ENCODE results near the gene MAST2. TPM values are rescaled to one million over a fixed set of nuclear protein-coding genes. Genes with fewer than 3 reads are reported as not detected.
A peak's percentile ranks its signal among the peaks of the same experiment; 100 is the strongest.

MAST2 gene
- total RNA-seq, 1 experiment from 2014 or later = 38.4 TPM

- BruUV-seq (replicated peaks) = no TSS peak
- POLR2A ChIA-PET (ENCODE audit: low non-redundant PET) = interaction anchor here (0.6 kb wide), 1 partner anchor 286 kb away, joined by 13 read pairs; no protein-coding TSS in a partner anchor
- Histone ChIP-seq H3K36me3 (ENCODE audit: insufficient read depth, low read length, poor library complexity, severe bottlenecking) (no peaks in the 10 kb centered on the region), H3K27ac (ENCODE audit: low read depth, low read length, poor library complexity, severe bottlenecking) (no peak overlapping the region), H3K27me3 (replicated peaks; ENCODE audit: insufficient read depth, low read depth, low read length, poor library complexity) (no peaks in the 10 kb centered on the region), H3K4me1 (ENCODE audit: insufficient read depth, low read length, poor library complexity, severe bottlenecking) (peaks cover 7% of the 10 kb centered on the region), H3K9me3 (ENCODE audit: low read depth, low read length, poor library complexity, severe bottlenecking) (no peaks in the 10 kb centered on the region), H3K4me3 (ENCODE audit: low read depth, low read length, poor library complexity, severe bottlenecking) (no peak overlapping the region)
- TF ChIP-seq CTCF (conservative IDR thresholded peaks at IDR 0.05; ENCODE audit: low read depth, low read length) (no peak), EZH2 (IDR thresholded peaks at IDR 0.05; ENCODE audit: borderline replicate concordance, low read depth, low read length, poor library complexity, severe bottlenecking) (no peak)
- intact Hi-C loops (cut with micrococcal nuclease; ENCODE audit: unreplicated experiment) = no loop called here
- CTCF ChIA-PET = no interaction called here
- DNase-seq (ENCODE audit: low spot score) = peak; percentile 41
Measured at GRCh38 chr1:45876000-45876617, 72.7 kb downstream of the MAST2 start.

GRCh38 chr1:45877264-45877663 lies 73.9 kb downstream of the MAST2 start:
- H3K36me3 ChIP-seq (ENCODE audit: insufficient read depth, low read length, poor library complexity, severe bottlenecking) = no peaks in the 10 kb centered on the region

GRCh38 chr1:45879885-45880598 lies 76.6 kb downstream of the MAST2 start:
- ChIA-PET POLR2A (ENCODE audit: low non-redundant PET) (no interaction called here), CTCF (no interaction called here)
- intact Hi-C loops (cut with micrococcal nuclease; ENCODE audit: unreplicated experiment) = loop anchor here (10.0 kb wide), 3 partner anchors 245 to 525 kb away; partner anchors contain the start of genes CCDC163 and MMACHC
- no peaks in the 10 kb centered on the region for H3K9me3 ChIP-seq (ENCODE audit: low read depth, low read length, poor library complexity, severe bottlenecking)
- no peaks in the 10 kb centered on the region for H3K27me3 ChIP-seq (replicated peaks; ENCODE audit: insufficient read depth, low read depth, low read length, poor library complexity)
- no peak overlapping the region for H3K27ac ChIP-seq (ENCODE audit: low read depth, low read length, poor library complexity, severe bottlenecking)
- no TSS peak for BruUV-seq (replicated peaks)
- peaks cover 7% of the 10 kb centered on the region for H3K4me1 ChIP-seq (ENCODE audit: insufficient read depth, low read length, poor library complexity, severe bottlenecking)
- H3K36me3 ChIP-seq (ENCODE audit: insufficient read depth, low read length, poor library complexity, severe bottlenecking) = no peaks in the 10 kb centered on the region
- TF ChIP-seq EZH2 (IDR thresholded peaks at IDR 0.05; ENCODE audit: borderline replicate concordance, low read depth, low read length, poor library complexity, severe bottlenecking) = no peak
- TF ChIP-seq CTCF (conservative IDR thresholded peaks at IDR 0.05; ENCODE audit: low read depth, low read length) = no peak
- H3K4me3 ChIP-seq (ENCODE audit: low read depth, low read length, poor library complexity, severe bottlenecking) = no peak overlapping the region
- no peak for DNase-seq (ENCODE audit: low spot score)

More at GRCh38 chr1:45877264-45877663, 73.9 kb downstream of the MAST2 start:
- POLR2A ChIA-PET (ENCODE audit: low non-redundant PET) = interaction anchor here (0.6 kb wide), 1 partner anchor 415 kb away, joined by 8 read pairs; no protein-coding TSS in a partner anchor
- intact Hi-C loops (cut with micrococcal nuclease; ENCODE audit: unreplicated experiment) = no loop called here
- TF ChIP-seq EZH2 (IDR thresholded peaks at IDR 0.05; ENCODE audit: borderline replicate concordance, low read depth, low read length, poor library complexity, severe bottlenecking) = no peak
- no peak for TF ChIP-seq CTCF (conservative IDR thresholded peaks at IDR 0.05; ENCODE audit: low read depth, low read length)
- H3K27ac ChIP-seq (ENCODE audit: low read depth, low read length, poor library complexity, severe bottlenecking) = no peak overlapping the region
- H3K9me3 ChIP-seq (ENCODE audit: low read depth, low read length, poor library complexity, severe bottlenecking) = no peaks in the 10 kb centered on the region
- no peaks in the 10 kb centered on the region for H3K27me3 ChIP-seq (replicated peaks; ENCODE audit: insufficient read depth, low read depth, low read length, poor library complexity)
- BruUV-seq (replicated peaks) = no TSS peak
- CTCF ChIA-PET = no interaction called here
- no peak overlapping the region for H3K4me3 ChIP-seq (ENCODE audit: low read depth, low read length, poor library complexity, severe bottlenecking)
- no peak for DNase-seq (ENCODE audit: low spot score)
- H3K4me1 ChIP-seq (ENCODE audit: insufficient read depth, low read length, poor library complexity, severe bottlenecking) = peaks cover 7% of the 10 kb centered on the region

Measured in A673 (cell line).